ENCODE measurements around the gene THSD7B.
"Not testable (repeated sequence)": the region's sequence is repeated elsewhere in the genome, so short reads cannot be mapped to it uniquely, and the experiment has no call there.

The THSD7B gene

DNA sequence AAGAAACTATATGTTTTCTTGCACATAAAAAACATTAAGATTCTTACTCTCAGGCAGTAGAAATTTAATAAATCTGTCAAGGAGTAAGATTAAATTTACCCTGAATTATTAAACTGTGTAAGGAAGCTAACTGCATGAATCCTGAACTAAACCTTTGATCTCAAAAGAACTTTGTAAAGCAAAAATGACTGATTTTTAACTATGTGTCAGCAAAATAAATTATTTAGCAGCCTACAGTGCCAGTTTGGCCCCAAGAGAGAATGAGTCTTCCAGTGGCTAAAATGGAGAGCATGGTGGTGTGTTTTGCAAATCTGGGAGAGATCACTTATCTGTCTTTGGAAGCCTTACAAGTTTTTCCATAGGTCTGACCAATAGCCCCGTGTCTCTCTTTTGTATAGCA is 190.7 kb downstream of the THSD7B start:
- no peak for DNase-seq

DNA sequence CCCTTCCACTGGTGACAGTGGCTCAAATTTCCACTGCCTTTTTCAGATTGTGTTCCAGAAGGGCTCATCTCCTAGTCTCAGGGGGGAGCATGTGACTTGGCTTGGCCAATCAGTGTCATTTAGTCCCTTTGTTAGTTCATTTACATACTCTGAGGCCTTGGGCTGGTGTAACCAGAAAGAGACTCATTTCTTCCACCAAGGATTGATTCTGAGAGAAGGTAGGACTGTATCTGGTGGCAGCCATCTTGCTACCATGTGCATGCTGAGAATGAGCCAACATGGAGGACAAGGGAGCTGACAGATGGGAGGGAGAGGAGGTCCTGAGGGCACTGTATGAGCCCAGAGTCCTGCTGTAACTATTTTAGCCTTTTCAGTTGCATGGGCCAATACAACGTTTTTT is 191.7 kb downstream of the THSD7B start:
- no peak for DNase-seq

DNA sequence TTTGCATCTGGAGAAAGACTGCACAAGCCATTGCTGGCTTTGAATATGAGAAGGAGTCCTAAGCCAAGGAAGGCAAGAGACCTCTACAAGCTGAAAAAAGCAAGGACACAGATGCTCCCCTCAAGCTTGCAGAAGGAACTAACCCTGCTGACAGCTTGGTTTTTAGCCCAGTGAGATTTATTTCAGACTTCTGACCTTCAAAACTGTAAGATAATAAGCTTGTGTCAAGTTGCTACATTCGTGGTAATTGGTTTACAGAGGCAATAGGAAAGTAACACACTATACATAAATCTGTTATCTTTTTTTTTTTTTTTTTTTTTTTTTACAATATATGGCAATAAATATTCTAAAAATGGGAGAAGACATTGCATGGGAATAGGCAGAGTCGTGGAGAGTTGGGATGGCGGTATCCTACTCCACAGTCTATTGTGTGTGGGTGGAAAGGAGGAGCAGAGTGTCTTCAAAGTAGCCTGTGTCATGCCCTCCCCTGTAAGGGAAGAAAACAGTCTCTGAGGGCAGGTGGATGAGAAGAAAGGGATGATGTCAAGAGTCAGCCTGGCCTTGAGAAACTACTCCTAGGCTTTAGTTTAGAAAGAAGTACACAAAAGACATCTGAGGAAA is 196.9 kb downstream of the THSD7B start:
- DNase-seq, result peak; percentile 54

DNA sequence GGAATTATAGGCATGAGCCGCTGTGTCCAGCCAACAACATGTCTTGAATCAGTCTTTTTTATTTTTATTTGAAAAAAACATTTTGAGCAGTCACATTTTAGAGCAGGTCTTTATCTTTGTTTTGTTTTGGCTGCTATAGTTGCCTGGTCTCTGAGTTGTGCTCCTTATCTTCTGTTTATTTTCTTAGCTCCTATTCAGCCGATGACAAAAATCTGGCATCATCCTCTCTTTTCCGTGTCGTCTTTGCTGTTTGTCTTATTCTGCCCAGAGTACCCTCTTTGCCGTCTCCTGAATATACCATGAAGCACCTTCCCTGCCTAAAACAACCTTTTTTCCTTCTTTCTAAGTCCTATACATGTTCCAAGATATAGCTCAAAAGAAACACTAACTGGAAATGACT is 201.1 kb downstream of the THSD7B start:
- DNase-seq, result no peak

DNA sequence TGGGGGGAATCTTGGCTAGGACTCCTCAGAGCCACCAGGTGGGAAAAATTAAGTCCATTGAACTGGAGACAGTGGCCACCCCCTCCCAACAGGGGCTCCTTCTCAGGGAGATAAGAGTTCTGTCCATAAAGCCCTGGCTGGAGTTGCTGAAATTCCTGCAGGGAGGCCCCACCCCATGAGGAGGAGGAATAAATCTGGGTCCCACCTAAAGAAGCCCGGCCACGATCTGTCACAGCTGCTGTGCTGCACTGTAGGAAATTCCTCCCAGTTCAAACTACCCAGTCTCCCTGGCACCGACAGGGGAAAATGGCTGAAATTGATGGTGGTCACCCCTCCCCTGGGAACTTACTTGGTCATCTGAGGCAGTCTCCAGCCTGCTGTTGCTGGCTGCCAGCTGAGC is 215.0 kb downstream of the THSD7B start:
- DNase-seq, result no peak

DNA sequence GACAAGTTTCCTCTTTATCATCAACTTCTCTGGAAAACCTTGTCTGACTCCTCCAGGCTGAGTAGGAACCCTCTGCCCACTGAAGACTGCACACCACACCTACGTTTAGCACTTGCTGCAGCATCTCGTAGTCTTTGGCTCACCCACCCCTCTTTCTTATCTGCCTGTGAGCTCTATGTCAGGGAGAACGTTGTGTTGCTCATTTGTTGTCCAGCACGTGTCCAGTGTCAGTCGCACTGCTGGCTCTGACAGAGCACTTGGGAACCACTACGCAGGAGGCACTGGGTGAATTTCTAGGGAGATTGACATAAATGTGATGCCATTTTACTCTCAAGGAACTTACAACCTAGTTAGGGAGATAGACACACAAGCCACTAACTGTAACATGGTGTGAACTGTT is 216.3 kb downstream of the THSD7B start:
- not testable (repeated sequence) for DNase-seq

DNA sequence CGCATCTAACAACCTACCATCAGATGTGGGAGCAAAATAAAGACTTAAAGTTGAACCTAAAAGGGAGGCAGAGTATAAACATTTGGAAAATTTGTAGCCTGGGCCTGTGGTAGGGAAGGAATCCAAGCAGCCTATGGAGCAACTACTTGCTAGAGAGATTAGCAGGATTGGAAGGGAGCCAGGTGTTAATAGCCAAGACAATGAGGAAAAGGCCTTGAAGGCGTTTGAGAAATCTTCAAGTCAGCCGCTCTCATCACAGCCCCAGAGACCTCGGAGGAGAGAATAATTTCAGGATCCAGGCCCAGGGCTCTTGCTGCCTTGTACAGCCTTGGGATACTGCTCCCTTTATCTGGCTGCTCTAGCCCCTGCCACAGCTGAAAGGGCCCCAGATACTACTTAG is 219.7 kb downstream of the THSD7B start:
- DNase-seq, result no peak

DNA sequence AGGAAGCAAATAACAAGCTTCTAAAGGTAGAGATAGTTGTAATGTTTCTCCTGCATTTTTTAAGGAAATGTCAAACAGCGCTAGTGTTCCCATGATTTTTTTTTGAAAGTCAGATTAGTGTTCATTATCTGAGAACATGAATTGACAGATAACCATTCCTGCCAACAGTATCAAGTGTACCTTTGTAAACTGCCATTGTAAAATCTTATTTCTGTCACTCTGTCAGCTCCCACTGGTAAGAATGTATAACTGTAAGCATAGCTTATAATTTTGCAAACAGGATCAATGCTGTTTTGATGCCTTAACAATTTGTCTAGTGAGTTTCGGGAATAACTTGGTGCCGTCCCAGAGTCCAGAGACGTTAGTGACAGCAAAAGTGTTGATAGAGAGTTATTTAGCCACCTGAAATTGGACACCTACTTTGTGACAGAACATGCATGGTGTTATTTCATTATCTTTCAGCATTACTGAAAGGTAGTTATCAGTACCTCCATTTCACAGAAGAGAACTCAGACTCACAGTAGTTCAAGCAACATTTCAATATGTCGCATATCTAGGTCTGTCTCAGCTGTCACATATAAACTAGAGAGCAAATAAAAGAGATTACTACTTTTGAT is 221.4 kb downstream of the THSD7B start:
- no peak for DNase-seq

DNA sequence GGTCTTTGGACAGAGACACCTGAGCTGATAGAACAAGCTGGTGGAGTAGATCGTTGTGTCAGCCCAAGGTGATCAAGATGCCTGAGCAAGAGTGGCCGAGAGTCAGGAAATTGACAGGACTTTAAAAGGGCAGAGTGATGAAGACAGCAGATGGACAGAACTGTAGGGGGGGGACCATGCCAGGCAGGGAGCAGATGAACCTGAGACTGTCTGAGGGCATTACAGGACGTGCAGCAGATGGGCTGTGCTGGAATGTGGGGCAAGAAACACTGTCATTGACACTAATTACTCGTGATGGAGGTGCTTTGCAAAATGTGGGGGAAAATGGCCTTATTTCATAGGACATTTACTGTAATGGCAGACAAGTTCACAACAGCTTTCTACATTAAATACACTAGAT is 225.0 kb downstream of the THSD7B start:
- DNase-seq, result no peak

DNA sequence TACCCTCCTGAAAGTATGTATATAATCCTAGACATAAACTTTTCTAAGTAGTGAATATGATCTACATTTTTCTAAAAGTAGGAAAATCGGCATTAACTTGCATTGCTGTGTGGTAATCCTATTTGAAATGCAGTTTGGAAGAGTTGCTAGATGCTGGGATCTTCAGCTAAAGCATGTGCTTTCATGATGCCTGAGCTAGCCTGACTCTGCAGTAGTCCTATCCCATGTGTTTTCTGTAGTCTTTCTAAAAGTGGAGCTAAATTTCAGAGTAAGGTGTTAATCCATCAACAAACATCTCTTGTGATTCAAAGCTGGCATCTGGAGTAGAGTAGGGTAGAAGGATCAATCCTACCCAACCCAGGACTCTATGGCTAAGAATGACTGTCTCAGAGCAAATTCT is 229.4 kb downstream of the THSD7B start:
- no peak for DNase-seq

DNA sequence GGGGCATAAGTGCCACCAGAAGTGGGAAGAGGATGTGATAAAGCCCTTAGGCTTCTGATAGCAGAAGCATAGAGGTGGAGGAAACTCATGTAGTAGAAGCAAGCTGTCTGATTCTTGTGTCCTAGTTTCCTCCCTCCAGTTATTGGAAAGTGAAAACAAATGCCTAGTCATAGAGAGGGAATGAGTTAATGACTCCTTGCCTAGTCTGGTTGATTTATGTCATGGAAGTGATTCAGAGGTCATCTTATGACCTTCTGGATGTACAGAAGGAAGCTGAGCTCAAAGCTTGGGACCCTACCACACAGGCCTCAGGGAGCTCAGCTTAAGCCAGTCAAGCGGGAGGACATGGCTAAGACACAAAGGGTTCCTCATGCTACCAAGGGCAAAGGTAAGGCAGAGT is 232.2 kb downstream of the THSD7B start:
- no peak for DNase-seq

DNA sequence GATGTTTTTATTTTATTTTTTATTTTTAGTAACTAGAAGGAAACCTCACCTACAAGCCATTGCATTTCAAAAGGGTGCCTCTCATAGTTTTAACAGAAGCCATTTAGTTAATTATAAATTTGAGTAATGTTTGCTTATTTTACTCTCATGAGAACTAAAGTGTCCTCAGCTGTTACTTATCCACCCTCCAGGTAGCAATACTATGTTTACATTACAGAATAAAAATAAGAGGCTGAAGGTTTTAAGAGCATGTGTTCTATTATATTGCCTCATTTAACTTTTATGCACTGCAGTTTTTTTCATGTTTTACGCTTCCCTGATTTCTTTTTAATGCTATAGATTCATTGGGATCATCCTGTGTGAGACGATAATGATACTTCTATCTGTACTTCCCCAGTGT is 235.5 kb downstream of the THSD7B start:
- peak; percentile 37 for DNase-seq

DNA sequence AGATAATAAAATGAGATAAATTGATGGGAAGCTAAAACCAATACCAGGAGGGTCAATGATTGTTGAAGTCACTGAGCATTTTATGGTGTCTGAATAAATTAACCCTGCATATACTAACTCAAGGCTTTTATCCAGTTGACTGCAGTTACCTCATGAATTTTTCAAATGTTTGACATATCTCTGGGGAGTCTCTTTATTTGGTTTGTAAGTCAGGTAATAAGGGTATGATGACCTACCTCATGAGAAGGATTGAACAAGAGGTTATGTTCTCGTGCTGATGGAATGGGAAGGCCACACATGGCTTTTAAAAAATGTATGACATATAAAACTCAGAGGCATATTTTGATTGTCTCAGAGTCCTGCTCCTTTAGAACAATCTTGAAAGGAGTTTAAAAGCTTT is 237.6 kb downstream of the THSD7B start:
- no peak for DNase-seq

DNA sequence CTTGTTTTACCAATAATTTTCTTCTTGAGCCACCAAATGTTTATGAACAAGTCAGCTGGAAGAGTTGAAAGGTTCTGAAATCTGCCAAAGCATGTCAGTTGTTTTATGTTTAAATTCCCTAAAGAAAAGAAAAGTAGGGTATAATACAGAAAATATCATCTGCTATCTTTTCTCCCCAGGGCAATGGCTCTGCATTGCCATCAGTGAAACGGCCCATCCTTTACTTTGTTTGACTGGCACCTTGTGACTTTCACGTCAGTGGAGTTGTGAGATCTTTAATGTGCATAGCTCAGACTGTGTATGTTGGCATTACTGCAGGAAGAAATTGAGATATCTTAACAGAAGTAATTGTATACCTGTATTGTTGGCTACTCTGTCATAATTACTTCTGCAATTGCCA is 239.9 kb downstream of the THSD7B start:
- DNase-seq, result no peak

DNA sequence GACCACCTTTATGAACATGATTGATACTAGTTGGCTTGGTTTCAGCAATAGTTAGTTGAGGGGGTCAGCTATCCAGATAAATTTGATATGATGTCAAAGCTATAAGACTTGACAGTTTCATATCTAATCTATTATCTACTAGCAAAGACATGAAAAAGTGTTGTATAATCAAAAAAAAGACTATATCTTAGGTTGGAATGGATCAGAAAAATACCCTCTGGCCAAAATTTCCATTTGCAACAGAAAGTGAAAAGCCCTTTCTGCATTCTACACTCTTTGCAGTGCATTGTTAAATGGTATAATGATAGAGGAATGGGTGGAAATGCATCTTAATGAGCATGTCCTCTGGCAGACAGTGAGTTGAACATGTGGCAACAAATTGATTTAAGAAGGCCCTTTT is 242.6 kb downstream of the THSD7B start:
- no peak for DNase-seq

DNA sequence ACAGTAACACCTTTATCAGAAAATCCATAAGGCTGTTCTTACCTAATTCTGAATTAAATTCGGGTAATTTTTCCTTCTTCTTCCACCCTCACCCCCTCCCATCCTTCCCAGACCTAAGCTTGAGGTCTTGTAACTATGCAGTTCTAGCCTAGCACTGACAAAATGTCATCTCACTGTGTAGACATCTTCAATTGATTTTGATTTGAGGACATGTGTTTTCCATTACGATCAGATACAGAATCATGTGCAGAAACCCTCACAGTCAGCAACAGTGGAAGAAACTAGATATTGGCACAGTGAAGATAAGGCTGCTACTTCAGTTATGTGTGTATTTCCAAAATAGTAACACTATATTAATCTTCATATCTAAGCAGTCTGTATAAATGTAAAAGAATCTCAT is 244.6 kb downstream of the THSD7B start:
- no peak for DNase-seq

DNA sequence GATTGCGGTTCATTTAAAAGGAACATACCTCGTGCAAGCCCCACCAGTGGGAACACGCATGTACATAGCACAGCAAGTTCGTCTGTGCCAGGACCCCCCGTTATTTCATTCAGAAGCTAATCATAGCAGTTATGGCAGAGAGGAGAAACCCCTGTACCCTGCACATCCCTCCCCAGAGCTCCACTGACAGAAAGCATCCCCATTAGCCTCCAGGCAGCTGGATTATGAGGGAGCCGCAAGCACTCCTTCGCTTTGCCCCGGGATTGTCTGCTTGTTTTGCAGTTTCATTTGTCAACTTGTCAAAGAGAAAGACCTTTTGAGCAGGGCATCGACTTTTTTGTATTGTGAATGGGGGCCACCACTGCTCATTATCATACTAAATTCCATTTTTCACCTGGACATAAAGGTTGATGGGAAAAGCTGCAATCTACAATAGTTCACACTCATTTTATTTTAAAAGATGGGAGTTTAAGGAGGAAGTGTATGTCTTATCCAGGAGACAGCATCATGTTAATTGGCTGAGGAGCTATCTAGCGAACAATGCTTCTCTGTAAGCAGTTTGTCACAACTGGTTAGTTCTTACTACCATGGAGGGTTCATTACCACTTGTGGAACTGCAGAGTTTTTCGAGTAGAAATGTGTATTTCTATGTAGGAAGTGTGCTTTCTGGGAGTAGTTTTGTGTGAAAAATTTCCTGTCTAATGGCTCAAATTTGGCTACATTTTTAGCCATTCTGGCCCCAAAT is 255.3 kb downstream of the THSD7B start:
- no peak for DNase-seq

DNA sequence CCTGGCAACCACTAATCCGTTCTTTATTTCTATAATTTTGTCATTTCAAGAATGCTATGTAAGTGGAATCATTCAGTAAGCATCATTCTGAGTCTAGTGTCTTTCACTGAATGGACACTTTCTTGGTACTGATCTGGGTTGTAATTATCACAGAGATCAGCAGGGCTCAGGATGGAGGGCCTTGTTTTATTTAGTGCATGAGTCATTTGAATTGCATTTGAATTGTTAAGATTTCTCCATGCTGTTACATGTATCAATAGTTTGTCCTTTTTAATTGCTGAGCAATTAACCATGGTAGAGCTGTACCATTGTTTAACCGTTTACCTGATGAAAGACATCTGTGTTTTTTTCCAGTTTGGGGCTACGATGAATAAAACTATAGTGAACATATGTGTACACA is 256.4 kb downstream of the THSD7B start:
- no peak for DNase-seq

DNA sequence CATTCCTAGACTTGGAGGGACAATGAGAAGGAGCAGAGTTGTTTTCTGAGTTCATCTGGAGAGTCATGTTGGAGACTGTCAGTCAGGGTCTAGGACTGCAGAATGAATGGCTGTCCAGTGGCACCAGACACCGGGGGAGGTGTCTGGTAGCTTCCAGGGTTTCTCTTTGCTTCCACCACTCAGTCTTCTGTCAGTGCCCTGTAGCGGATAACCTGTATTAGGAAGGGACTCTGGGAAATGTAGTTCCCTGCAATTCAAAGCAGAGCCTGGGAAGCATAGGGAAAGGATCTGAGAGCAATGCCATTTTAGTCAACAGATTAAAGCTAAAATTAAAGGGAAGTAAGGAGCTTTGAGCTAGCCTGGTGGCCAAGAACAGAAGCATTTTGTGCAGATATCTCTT is 257.9 kb downstream of the THSD7B start:
- DNase-seq, result no peak

DNA sequence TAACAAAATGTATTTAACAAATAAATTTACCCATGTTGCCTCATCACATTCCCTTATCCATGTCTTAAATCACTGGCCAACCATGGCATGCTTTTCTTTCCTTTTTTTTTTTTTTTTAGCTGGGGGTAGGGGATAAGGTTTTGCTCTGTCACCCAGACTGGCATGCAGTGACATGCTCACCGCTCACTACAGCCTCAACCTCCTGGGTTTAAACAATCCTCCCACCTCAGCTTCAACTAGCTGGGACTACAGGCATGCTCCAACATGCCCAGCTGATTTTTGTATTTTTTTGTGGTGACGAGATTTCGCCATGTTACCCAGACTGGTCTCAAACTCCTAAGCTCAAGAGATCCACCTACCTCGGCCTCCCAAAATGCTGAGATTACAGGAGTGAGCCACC is 266.4 kb downstream of the THSD7B start:
- peak; percentile 75 for DNase-seq

DNA sequence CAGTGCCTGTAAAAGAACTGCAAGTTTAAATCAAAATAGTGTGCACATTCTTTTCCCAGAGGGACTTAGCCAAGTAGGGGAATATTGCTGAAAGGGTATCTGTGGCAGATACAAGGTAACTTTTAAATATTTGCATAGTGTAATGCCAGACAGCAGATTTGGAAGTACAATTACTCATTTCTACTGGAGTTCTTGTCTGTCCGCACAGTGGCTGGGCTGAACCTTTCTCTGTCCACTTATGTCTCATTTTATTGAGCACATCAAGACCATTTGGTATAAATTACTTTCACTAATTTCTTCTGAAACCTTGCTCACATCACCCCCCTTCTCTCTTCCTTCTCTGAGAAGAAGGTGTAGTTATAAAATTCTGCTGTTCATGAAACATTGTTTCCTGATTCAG is 271.3 kb downstream of the THSD7B start:
- DNase-seq, result no peak

DNA sequence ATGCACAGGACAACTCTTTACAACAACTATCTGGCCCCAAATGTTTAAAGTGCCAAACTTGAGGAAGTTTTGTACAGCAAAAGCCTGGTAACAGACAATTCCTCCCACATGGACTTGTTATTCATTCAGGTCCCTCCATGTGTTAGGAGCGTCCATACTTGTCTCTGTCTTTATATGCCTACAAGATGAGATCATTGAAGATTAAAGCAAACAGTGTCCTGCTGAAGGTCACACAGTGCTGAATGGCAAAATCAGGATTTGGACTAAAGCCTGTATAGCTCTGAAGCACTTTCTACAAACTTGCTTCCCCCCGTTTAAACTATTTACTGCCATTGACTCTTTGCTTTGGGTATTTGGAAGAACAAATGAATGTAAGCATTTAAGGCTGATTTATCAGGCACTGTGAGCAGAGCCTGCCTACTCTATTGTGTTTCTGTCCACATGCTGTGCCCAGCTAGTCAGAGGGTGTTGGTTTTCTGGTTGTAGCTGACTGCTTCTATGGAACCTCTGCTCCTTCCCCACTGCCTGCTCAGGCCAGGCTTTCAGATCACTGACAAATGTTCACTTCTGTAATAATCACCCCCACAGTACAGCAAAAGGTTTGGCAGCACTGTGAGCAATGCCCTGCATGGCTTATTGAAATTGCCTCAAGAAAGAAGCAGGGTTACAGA is 274.3 kb downstream of the THSD7B start:
- no peak for DNase-seq

DNA sequence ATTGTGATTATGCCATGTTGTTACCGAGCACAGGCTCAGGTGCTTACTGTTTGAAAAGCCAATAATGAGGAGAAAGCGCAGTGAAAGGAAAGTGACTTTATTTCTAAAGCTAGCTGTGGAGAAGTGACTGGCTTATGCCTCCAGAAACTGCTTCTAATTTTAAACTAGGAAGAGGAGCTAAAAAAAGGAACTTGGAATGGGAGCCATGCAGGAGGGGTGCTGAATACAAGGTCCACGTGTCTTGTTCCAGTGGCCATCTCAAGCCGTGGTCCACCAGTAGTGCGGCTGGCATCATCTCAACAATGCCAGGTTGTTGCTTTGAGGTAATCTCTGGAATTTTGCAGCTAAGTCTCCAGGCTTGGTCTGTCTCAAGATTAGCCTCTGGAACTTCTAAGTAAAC is 282.0 kb downstream of the THSD7B start:
- no peak for DNase-seq

DNA sequence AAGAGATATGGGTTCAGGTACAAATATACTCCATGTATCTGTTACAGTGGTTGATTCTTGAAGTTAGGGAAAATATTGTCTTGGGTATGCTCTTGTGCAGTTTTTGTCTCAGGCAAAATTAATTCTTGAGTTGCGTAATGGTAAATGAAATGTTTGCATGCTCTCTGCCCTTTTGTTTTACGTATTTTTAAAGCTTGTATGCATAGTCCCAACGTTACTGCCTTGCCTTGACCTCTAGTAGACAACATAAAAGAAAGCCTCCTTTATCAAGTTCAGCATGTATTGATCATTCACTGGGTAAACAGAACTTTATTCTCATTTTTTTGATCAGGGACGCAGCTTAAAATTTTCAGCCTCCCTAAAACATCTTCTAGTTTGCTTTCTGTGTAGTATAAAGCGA is 283.1 kb downstream of the THSD7B start:
- no peak for DNase-seq

Measured in NCI-H2171 treated with DMSO at 0.1 percent for 48 hours (cell line).